HCT116 (cell line): ENCODE measurements around the gene RAVER2. TPM values are rescaled to one million over a fixed set of nuclear protein-coding genes. Genes with fewer than 3 reads are reported as not detected.

Experiments
- ATAC-seq: fragments of 200-7000 bp; cut with Tn5 transposase; 2 replicates; pipeline ENCODE4 v1.9.1; 2020; ENCODE audit warnings: mild to moderate bottlenecking, moderate library complexity
- BruUV-seq: library from RNA; stranded (reverse); fragments of 400-500 nt; replicated peaks from 2 replicates; lab custom pipeline; 2021; lab: Mats Ljungman, UMichigan
- CTCF ChIA-PET: fragments of 300-600 bp; sonication (Branson Sonifier 250); formaldehyde crosslinking; loops from one replicate; lab custom pipeline; 2021; ENCODE audit warnings: antibody characterized with exemption; lab: Charles Lee
- POLR2A ChIA-PET: fragments of 300-600, 350-600 bp; sonication (Branson Sonifier 250); formaldehyde crosslinking; loops from one replicate; lab custom pipeline; 2021; ENCODE audit warnings: antibody characterized with exemption; lab: Charles Lee
- RAD21 ChIA-PET, 2 experiments: fragments of 300-600 bp; sonication (Branson Sonifier 250); formaldehyde crosslinking; loops; one replicate each; lab custom pipeline; 2023; ENCODE audit warnings: low total read pairs in 2 of 2; ENCODE audit not compliant: uncharacterized antibody in 2 of 2, unreplicated experiment in 2 of 2, low non-redundant PET in 1 of 2; lab: Charles Lee
- DNase-seq: peaks from one replicate; pipeline ENCODE4 v3.0.0-alpha.2; 2010; ENCODE audit warnings: low read depth, low spot score
- H2AFZ ChIP-seq: fragments of 200-600 bp; shearing (Covaris generic), sonication (generic); 2 replicates; pipeline ENCODE4 v1.6.1; 2017; ENCODE audit warnings: low read depth, mixed run types, mixed read lengths, antibody characterized with exemption, low read length; ENCODE audit not compliant: poor library complexity, severe bottlenecking
- H3K27ac ChIP-seq: 2 replicates; pipeline ENCODE4 v1.5.1; 2012; ENCODE audit warnings: low read depth, low read length
- H3K27me3 ChIP-seq: fragments of 200-600 bp; sonication (generic); 2 replicates; pipeline ENCODE4 v1.6.1; 2016; ENCODE audit warnings: mixed run types, low read length, mixed read lengths; ENCODE audit not compliant: insufficient read depth
- H3K36me3 ChIP-seq, 2 experiments: fragments of 200-500 bp in 1 of 2; fragments of 200-600 bp in 1 of 2; sonication (Bioruptor generic) in 1 of 2; sonication (generic) in 1 of 2; 2 replicates each; pipeline versions ENCODE4 v1.5.1 to v1.6.1; 2014 to 2016; ENCODE audit warnings: low read length in 2 of 2, inconsistent platforms in 1 of 2, mixed read lengths in 1 of 2, mixed run types in 1 of 2; ENCODE audit not compliant: insufficient read depth in 2 of 2, control insufficient read depth in 1 of 2
- H3K4me1 ChIP-seq, 2 experiments: fragments of 200-600 bp in 1 of 2; sonication (generic) in 1 of 2; 2 replicates each; pipeline versions ENCODE4 v1.5.1 to v1.6.1; 2012 to 2017; ENCODE audit warnings: low read length in 2 of 2, inconsistent platforms in 1 of 2, mild to moderate bottlenecking in 1 of 2, mixed read lengths in 1 of 2, mixed run types in 1 of 2, moderate library complexity in 1 of 2; ENCODE audit not compliant: insufficient read depth in 2 of 2, control insufficient read depth in 1 of 2
- H3K4me2 ChIP-seq: fragments of 200-600 bp; sonication (generic); 2 replicates; pipeline ENCODE4 v1.6.1; 2017; ENCODE audit warnings: mixed run types, low read length, mixed read lengths
- H3K4me3 ChIP-seq, 2 experiments: fragments of 200-600 bp in 1 of 2; sonication (generic) in 1 of 2; replicated peaks in 1 of 2; 2 replicates each; pipeline ENCODE4 v1.5.1; 2011 to 2016; ENCODE audit warnings: low read length in 2 of 2, control low read depth in 1 of 2, low read depth in 1 of 2, mild to moderate bottlenecking in 1 of 2, mixed read lengths in 1 of 2, mixed run types in 1 of 2
- H3K79me2 ChIP-seq: fragments of 200-600 bp; sonication (generic); 2 replicates; pipeline ENCODE4 v1.6.1; 2017; ENCODE audit warnings: mild to moderate bottlenecking, mixed run types, low read length, moderate library complexity, mixed read lengths; ENCODE audit not compliant: insufficient read depth
- H3K9ac ChIP-seq: fragments of 200-600 bp; sonication (generic); 2 replicates; pipeline ENCODE4 v1.6.1; 2016; ENCODE audit warnings: low read length, mixed read lengths
- H3K9me2 ChIP-seq: fragments of 200-600 bp; sonication (generic), shearing (Covaris generic); 2 replicates; pipeline ENCODE4 v1.6.1; 2017; ENCODE audit warnings: mixed run types, mild to moderate bottlenecking, moderate library complexity; ENCODE audit not compliant: insufficient read depth
- H3K9me3 ChIP-seq, 2 experiments: fragments of 200-500 bp in 1 of 2; fragments of 200-600 bp in 1 of 2; sonication (Bioruptor generic) in 1 of 2; sonication (generic) in 1 of 2; 2 replicates each; pipeline ENCODE4 v1.6.1; 2014 to 2017; ENCODE audit warnings: low read length in 2 of 2, mixed read lengths in 2 of 2, inconsistent platforms in 1 of 2, low read depth in 1 of 2, mild to moderate bottlenecking in 1 of 2, mixed run types in 1 of 2, moderate library complexity in 1 of 2; ENCODE audit not compliant: control insufficient read depth in 1 of 2, insufficient read depth in 1 of 2
- H4K20me1 ChIP-seq: fragments of 200-600 bp; sonication (generic), shearing (Covaris generic); 2 replicates; pipeline ENCODE4 v1.6.1; 2017; ENCODE audit warnings: mixed run types, mild to moderate bottlenecking, moderate library complexity; ENCODE audit not compliant: insufficient read depth
- CBX3 ChIP-seq: IDR thresholded peaks from 2 replicates; pipeline ENCODE4 v1.6.1; 2012; ENCODE audit warnings: low read depth
- CEBPB ChIP-seq: IDR thresholded peaks from 2 replicates; pipeline ENCODE4 v1.6.1; 2012; ENCODE audit warnings: low read depth
- CTCF ChIP-seq, 3 experiments: fragments of 200-600 bp in 1 of 3; sonication (generic) in 1 of 3; IDR thresholded peaks in 2 of 3; conservative IDR thresholded peaks in 1 of 3; 2 replicates each; pipeline ENCODE4 v1.5.1; 2012 to 2017; ENCODE audit warnings: low read depth in 2 of 3, low read length in 2 of 3, antibody characterized with exemption in 1 of 3, borderline replicate concordance in 1 of 3, control low read depth in 1 of 3, mild to moderate bottlenecking in 1 of 3, mixed read lengths in 1 of 3, mixed run types in 1 of 3, moderate library complexity in 1 of 3; ENCODE audit not compliant: insufficient read depth in 1 of 3
- EGR1 ChIP-seq: IDR thresholded peaks from 2 replicates; pipeline ENCODE4 v1.6.1; 2012; ENCODE audit warnings: low read depth
- EZH2 ChIP-seq: fragments of 200-600 bp; sonication (generic); IDR thresholded peaks from 2 replicates; pipeline ENCODE4 v1.6.1; 2017; ENCODE audit warnings: antibody characterized with exemption, mixed run types
- EZH2phosphoT487 ChIP-seq: fragments of 200-600 bp; IDR thresholded peaks from 2 replicates; pipeline ENCODE4 v1.6.1; 2018; ENCODE audit warnings: antibody characterized with exemption, borderline replicate concordance
- FOSL1 ChIP-seq: IDR thresholded peaks from 2 replicates; pipeline ENCODE4 v1.6.1; 2012; ENCODE audit warnings: low read depth
- POLR2A ChIP-seq: IDR thresholded peaks from 2 replicates; pipeline ENCODE4 v1.7.0; 2011; ENCODE audit warnings: borderline replicate concordance; ENCODE audit not compliant: insufficient read depth, insufficient read length; ENCODE audit errors: extremely low read depth
- RAD21 ChIP-seq: IDR thresholded peaks from 2 replicates; pipeline ENCODE4 v1.6.1; 2012; ENCODE audit warnings: low read depth, mild to moderate bottlenecking
- SIN3A ChIP-seq: IDR thresholded peaks from 2 replicates; pipeline ENCODE4 v1.6.1; 2012; ENCODE audit warnings: low read depth
- TCF7L2 ChIP-seq: IDR thresholded peaks from 2 replicates; pipeline ENCODE4 v1.7.0; 2011; ENCODE audit warnings: borderline replicate concordance, inconsistent platforms; ENCODE audit not compliant: insufficient read depth, insufficient read length; ENCODE audit errors: extremely low read depth
- YY1 ChIP-seq: IDR thresholded peaks from 2 replicates; pipeline ENCODE4 v1.6.1; 2011; ENCODE audit warnings: low read length, low read depth, moderate library complexity, mild to moderate bottlenecking; ENCODE audit not compliant: insufficient replicate concordance; ENCODE audit errors: extremely low read depth
- ZBTB33 ChIP-seq: IDR thresholded peaks from 2 replicates; pipeline ENCODE4 v1.6.1; 2011; ENCODE audit warnings: mild to moderate bottlenecking, low read length, moderate library complexity; ENCODE audit not compliant: insufficient replicate concordance; ENCODE audit errors: extremely low read depth
- ZFX ChIP-seq: fragments of 450-650 bp; IDR thresholded peaks from 2 replicates; pipeline ENCODE4 v1.6.1; 2017
- ZNF274 ChIP-seq: fragments of 200-500 bp; sonication (Bioruptor generic); IDR thresholded peaks from 2 replicates; pipeline ENCODE4 v1.6.1; 2014; ENCODE audit warnings: mild to moderate bottlenecking, low read depth, low read length, inconsistent platforms
- intact Hi-C: fragments of 100-400 bp; cut with micrococcal nuclease; formaldehyde crosslinking; loops from 2 replicates; pipeline ENCODE4 v1.10.0; 2022
- total RNA-seq: library from RNA; stranded (reverse); gene quantifications from one replicate; pipeline ENCODE4 v1.2.1, GENCODE V29; 2021; ENCODE audit not compliant: unreplicated experiment

Gene RAVER2
- total RNA-seq, 1 experiment from 2014 or later = 23.2 TPM

- Histone ChIP-seq H4K20me1 (no peaks in the 10 kb centered on the region), H3K9me2 (no peaks in the 10 kb centered on the region), H3K27ac (no peak overlapping the region), H3K36me3 (peaks cover 2 to 24% of the 10 kb centered on the region in 2 experiments; a peak in 2 of 4 replicates), H3K9me3 (no peaks in the 10 kb centered on the region), H3K27me3 (no peaks in the 10 kb centered on the region), H2AFZ (no peak overlapping the region), H3K79me2 (no peaks in the 10 kb centered on the region), H3K4me3 (no peak overlapping the region), H3K4me2 (no peak overlapping the region), H3K9ac (no peak overlapping the region), H3K4me1 (no peaks in the 10 kb centered on the region)
- no TSS peak for BruUV-seq
- ChIA-PET CTCF (no interaction called here), RAD21 (no interaction called here), POLR2A (no interaction called here)
- intact Hi-C loops = no loop called here
- ATAC-seq (no peak), DNase-seq (no peak)
- no peak for TF ChIP-seq FOSL1
- no peak for TF ChIP-seq EGR1
- TF ChIP-seq RAD21 = no peak
- TF ChIP-seq CTCF (IDR thresholded peaks at IDR 0.05 in 2 of 3, conservative IDR thresholded peaks at IDR 0.05 in 1 of 3; ENCODE audit: borderline replicate concordance in 1 of 3, insufficient read depth in 1 of 3, low read depth in 2 of 3, low read length in 2 of 3) = no peak
- TF ChIP-seq TCF7L2 = no peak
- no peak for TF ChIP-seq ZNF274
- no peak for TF ChIP-seq CBX3
- no peak for TF ChIP-seq ZFX
- TF ChIP-seq POLR2A = no peak
- TF ChIP-seq CEBPB = no peak
- no peak for TF ChIP-seq YY1
- TF ChIP-seq EZH2phosphoT487 = no peak
- no peak for TF ChIP-seq SIN3A
- no peak for TF ChIP-seq ZBTB33
- TF ChIP-seq EZH2 = no peak
Observed at GRCh38 chr1:64839732-64840405, 95.0 kb downstream of the RAVER2 start.
